Central memory CD4-positive, alpha-beta T cell (primary cell): ENCODE results near the gene LRP3.
"Not testable (repeated sequence)": the region's sequence is repeated elsewhere in the genome, so short reads cannot be mapped to it uniquely, and the experiment has no call there.

ENCODE experiments used
- DNase-seq: peaks from one replicate; pipeline ENCODE4 v3.0.0; 2022

The LRP3 gene

DNA sequence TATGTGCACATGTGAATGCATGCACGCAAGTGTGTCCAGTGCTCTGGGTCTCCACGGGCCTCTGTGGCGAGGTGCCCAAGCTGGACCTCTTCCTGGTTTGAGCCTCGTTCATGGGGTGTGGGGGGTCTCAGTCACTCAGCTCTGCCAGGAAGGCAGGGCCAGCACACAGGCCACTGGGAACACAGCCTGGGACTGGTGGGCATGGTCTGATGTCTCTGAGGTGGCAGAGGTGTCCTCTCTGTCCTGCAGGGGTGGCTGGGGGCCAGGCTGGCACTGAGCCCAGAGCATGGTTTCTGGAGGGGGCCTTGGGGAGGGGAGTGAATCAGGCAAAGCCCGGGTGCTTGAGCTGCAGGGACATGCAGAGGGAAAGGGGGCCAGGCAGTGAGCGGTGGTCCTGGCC lies 9.4 kb downstream of the LRP3 start:
- no peak for DNase-seq

GRCh38 chr19:33204136-33204973 lies 10.2 kb downstream of the LRP3 start:
- no peak for DNase-seq

DNA sequence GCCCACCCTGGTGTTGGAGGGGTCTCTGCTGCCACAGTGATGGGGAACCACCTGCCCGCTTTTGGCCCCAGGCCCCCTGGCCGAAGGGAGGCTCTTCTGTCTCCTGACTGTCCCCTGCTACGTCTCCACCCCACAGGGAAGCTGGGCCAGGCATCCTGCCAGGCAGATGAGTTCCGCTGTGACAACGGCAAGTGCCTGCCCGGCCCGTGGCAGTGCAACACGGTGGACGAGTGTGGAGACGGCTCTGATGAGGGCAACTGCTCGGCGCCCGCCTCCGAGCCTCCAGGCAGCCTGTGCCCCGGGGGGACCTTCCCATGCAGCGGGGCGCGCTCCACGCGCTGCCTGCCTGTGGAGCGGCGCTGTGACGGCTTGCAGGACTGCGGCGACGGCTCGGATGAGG lies 11.0 kb downstream of the LRP3 start:
- no peak for DNase-seq

- DNase-seq: no peak
Measured at GRCh38 chr19:33205531-33206260, 11.6 kb downstream of the LRP3 start.

DNA sequence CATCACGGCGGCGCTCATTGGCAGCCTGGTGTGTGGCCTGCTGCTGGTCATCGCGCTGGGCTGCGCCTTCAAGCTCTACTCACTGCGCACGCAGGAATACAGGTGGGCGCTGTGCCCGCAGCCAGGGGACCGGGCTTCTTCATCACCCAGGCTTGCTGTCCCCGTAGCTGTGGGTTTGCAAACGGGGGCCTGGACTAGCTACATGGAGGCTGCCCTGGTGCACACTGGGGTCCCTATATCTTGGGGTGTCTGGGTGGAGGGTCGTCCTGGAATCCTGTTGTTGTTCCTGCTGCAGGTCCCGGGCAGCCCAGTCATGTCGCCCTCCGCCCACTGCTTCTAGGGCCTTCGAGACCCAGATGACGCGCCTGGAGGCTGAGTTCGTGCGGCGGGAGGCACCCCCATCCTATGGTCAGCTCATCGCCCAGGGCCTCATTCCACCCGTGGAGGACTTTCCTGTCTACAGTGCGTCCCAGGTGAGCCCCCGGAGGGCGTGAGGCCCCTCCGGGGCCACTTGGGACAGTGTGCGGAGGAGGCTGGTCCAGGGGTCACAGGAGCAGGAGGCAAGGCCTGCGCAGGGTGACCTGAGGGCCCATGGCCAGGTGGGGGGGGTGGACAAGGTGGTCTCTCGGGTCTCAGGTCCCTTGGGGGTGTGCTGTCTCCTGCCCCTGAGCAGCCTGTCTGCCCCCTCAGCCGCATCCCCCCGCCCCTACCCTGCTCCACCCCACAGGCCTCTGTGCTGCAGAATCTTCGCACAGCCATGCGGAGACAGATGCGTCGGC lies 12.3 kb downstream of the LRP3 start:
- DNase-seq: no peak

GRCh38 chr19:33207040-33207620 lies 13.0 kb downstream of the LRP3 start:
- no peak for DNase-seq

DNA sequence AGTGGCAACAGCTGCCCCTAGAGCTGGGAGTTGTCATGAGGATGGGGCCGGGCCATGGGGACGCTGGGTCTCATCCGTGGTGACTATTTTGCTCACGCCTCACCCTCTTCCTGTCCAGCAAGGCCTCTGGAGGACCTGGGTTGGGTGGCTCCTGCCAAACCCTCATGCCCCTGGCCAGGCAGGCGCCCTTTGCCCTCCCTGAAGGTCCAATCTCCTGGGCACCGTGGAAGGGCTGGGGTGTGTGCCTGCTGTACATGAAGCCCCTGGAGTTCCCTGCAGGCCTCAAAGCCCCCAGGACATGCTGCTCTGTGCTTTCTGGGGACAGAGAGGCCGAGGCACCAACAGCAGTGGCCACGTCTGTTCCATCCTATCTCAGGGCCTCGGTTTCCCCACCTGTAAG lies 13.8 kb downstream of the LRP3 start:
- DNase-seq: no peak

- DNase-seq: no peak
Measured at GRCh38 chr19:33208371-33208895, 14.3 kb downstream of the LRP3 start.

DNA sequence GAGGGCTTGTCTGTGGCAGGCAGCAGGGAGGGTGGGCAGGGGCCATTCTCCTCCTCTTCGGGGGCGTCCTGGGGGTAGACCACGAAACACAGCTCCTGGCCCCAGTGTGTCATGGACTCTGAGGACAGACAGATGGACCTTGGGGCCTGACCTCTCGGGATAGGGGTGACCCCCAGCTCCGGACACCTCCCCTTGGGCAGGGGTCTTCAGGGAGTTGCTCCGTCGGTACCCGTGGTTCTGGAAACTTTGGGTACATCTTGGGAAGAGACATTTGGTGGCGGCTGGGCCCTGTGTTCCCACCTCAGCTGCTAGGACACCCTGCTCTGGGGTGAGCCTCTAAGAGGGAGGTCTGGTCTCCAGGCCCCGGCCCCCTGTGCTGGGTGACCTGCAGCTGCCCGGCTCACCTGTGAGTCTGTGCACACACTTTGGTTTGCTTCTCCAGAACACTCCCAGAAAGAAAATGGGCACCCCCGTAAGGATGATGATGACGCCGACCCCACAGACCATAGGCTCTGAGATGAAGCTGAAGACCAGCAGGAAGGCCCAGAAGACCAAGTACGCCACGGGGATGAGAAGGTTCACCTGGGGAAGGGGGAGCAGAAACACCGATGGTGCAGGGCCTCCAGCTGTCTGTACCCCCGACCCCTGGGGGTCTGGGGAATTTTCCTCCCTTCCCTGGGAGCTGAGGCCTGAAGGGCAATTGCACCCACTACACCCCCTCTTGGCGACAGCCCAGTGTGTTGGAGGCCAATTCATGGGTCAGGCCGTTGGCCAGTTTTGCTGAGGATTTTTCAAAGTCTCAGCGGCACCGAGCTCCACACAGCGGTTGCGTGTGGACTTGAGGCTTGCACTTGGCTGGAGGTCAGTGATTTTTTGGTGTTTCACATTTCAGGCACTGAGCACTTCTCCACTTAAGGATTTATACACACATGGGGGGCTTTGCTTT lies 15.0 kb downstream of the LRP3 start:
- no peak for DNase-seq

GRCh38 chr19:33209850-33210230 lies 15.7 kb downstream of the LRP3 start:
- not testable (repeated sequence) for DNase-seq

GRCh38 chr19:33210266-33210940 lies 16.3 kb downstream of the LRP3 start:
- DNase-seq: no peak

DNA sequence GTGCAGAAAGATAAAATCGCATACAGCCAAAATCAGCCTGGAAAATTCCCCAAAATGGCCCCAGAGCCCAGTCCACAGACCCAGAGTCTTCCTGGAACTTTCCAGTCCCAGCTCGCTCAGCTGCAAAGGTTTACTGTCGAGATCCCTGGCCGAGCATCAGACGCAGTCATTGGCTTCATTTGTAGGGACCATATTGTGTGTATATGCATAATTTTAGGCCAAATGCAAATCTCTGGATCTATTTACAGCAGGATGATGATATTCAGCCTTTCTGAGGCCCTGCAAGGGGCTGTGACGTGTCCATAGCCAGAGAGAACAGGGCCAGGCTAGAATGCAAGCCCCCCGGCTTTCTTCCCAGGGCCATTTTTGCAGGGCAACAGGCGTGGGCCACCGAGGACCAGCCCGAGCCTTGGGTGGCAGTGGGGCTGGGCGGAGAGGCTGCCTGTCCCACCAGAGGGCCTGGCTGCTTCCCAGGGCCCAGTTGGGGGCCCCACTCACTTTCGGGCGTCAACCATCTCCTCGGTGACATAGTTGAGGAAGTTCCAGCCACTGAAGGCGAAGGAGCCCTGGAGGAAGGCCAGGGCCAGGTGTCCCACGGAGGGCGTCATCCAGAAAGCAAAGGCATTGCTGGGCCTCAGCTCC lies 17.8 kb downstream of the LRP3 start:
- no peak for DNase-seq

GRCh38 chr19:33212436-33213172 lies 18.5 kb downstream of the LRP3 start:
- no peak for DNase-seq

DNA sequence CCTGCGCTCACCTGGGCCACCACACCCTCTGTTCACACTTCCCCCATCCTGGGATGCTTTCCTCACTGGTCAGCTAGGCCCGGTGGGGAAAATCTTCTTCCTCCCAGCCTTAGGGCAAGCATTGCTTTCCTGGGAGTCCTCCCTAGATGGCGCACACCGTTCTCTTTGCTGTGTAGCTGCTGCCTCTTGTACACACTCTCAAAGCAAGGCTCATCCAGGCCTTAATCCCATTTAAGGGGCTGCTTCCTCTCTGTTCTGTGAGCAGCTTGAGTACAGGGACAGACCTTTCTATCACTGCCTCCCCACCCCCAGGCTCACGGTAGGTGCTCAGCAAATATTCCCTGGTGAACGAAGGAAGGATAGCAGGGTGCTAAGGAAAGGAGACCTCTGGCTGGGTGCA lies 20.5 kb downstream of the LRP3 start:
- DNase-seq: no peak

DNA sequence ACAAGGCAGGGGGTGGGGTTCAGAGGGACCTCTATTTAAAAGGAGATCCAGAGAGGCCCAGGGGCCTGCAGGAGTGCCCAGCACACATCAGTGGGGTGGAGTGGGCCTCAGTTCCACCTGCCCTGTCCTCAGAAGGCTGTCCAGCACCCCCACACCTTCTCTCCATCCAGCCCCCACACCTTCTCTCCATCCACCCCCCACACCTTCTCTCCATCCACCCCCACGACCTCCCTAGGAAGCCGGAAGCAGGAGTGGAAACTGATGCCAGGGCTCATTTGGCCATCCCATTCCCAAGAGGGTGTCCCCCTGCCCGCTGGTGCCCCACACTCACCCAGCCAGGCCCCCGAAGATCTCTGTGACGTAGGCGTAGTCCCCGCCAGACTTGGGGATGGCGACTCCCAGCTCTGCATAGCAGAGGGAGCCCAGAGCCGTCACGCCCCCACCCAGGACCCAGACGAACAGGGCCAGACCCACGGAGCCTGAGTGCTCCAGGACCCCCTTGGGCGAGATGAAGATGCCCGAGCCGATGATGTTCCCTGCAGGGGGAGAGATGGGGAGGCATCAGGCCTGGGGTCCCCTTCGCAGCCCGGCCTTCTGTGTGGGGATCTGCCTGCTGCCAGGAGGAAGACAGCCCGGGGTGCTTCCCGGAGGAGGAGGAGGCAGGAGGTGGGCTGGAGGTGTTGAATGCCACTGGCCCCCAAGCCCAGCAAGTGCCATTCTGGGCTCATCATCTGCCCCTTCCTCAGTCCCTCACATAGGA lies 21.5 kb downstream of the LRP3 start:
- DNase-seq: no peak

DNA sequence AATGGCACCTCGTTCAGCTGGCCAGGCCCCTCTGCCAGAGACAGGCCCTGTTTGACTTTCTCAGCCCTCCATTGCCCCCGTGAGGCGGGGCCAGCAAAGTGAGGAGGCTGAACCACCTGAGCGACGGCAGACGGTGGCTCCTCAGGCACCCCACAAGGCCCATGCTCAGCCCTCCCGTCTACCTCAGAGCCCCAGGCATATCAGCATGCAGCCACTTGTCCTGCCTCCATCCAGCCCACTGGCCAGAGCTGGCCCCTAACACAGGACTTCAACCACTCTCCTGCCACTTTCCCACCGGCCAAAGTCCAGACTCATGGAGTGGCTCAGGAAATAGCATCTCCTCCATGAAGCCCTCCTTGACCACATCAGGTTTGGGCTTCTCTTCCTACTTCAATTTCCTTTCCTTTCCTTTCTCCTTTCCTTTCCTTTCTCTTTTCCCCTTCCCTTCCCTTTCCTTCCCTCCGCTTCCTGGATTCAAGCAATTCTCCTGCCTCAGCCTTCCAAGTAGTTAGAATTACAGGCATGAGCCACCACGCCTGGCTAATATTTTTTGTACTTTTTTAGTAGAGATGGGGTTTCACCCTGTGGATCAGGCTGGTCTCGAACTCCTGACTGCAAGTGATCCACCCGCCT lies 22.2 kb downstream of the LRP3 start:
- no peak for DNase-seq

- DNase-seq: no peak
Measured at GRCh38 chr19:33217881-33218280, 23.8 kb downstream of the LRP3 start.

GRCh38 chr19:33219261-33219815 lies 25.2 kb downstream of the LRP3 start:
- no peak for DNase-seq
